Liver (tissue), 3 donors: ENCODE measurements around the gene PKD1.

ENCODE experiments used
- ATF3 ChIP-seq: IDR thresholded peaks from 2 replicates; pipeline ENCODE4 v1.6.1; 2016; ENCODE audit warnings: antibody characterized with exemption
- CTCF ChIP-seq: fragments of 150-350 bp; IDR thresholded peaks from 2 replicates; pipeline ENCODE4 v1.5.1; 2017; ENCODE audit warnings: improper control_type of control experiment, low read depth, low read length; ENCODE audit not compliant: missing input control
- FOXA1 ChIP-seq: IDR thresholded peaks from 2 replicates; pipeline ENCODE4 v1.6.1; 2016; ENCODE audit warnings: antibody characterized with exemption
- GABPA ChIP-seq, 2 donors: IDR thresholded peaks in 1 of 2; conservative IDR thresholded peaks in 1 of 2; 2 replicates each; pipeline ENCODE4 v1.6.1; 2016; ENCODE audit warnings: antibody characterized with exemption in 2 of 2, mild to moderate bottlenecking in 1 of 2, moderate library complexity in 1 of 2
- HNF4A ChIP-seq, 2 donors: conservative IDR thresholded peaks; 2 replicates each; pipeline ENCODE4 v1.6.1; 2016; ENCODE audit warnings: antibody characterized with exemption in 2 of 2, mild to moderate bottlenecking in 2 of 2
- HNF4G ChIP-seq: IDR thresholded peaks from 2 replicates; pipeline ENCODE4 v1.6.1; 2016; ENCODE audit warnings: antibody characterized with exemption
- JUND ChIP-seq, 2 donors: IDR thresholded peaks; 2 replicates each; pipeline ENCODE4 v1.6.1; 2016; ENCODE audit warnings: antibody characterized with exemption in 2 of 2
- MAX ChIP-seq: IDR thresholded peaks from 2 replicates; pipeline ENCODE4 v1.6.1; 2016; ENCODE audit warnings: antibody characterized with exemption
- RAD21 ChIP-seq, 2 donors: IDR thresholded peaks; 2 replicates each; pipeline ENCODE4 v1.6.1; 2016; ENCODE audit warnings: antibody characterized with exemption in 2 of 2, mild to moderate bottlenecking in 2 of 2
- REST ChIP-seq: IDR thresholded peaks from 2 replicates; pipeline ENCODE4 v1.6.1; 2016; ENCODE audit warnings: antibody characterized with exemption, mild to moderate bottlenecking
- TAF1 ChIP-seq: conservative IDR thresholded peaks from 2 replicates; pipeline ENCODE4 v1.6.1; 2016; ENCODE audit warnings: antibody characterized with exemption, mild to moderate bottlenecking
- YY1 ChIP-seq: IDR thresholded peaks from 2 replicates; pipeline ENCODE4 v1.6.1; 2016; ENCODE audit warnings: antibody characterized with exemption, mild to moderate bottlenecking
- ZBTB33 ChIP-seq: IDR thresholded peaks from 2 replicates; pipeline ENCODE4 v1.6.1; 2016; ENCODE audit warnings: antibody characterized with exemption
- donor health status: healthy.
- donor health status: healthy.

- TF ChIP-seq CTCF = no peak
- TF ChIP-seq ZBTB33 = no peak
- no peak for TF ChIP-seq GABPA (IDR thresholded peaks at IDR 0.05 in 1 of 2, conservative IDR thresholded peaks at IDR 0.05 in 1 of 2)
- TF ChIP-seq RAD21 (IDR thresholded peaks at IDR 0.05) = no peak
- no peak for TF ChIP-seq TAF1
- TF ChIP-seq HNF4G = no peak
- no peak for TF ChIP-seq REST
- TF ChIP-seq FOXA1 = no peak
- TF ChIP-seq HNF4A (conservative IDR thresholded peaks at IDR 0.05) = no peak
- no peak for TF ChIP-seq JUND (IDR thresholded peaks at IDR 0.05)
- no peak for TF ChIP-seq MAX
- no peak for TF ChIP-seq ATF3
- no peak for TF ChIP-seq YY1
Observed at GRCh38 chr16:2154533-2155090, 18.9 kb upstream of the PKD1 start.
